Measurements from ENCODE around the gene GDPD5. TPM values are rescaled to one million over a fixed set of nuclear protein-coding genes. Genes with fewer than 3 reads are reported as not detected.

GDPD5 gene
- total RNA-seq, 2 experiments from 2014 or later: 13.5 to 57.3 TPM

DNA sequence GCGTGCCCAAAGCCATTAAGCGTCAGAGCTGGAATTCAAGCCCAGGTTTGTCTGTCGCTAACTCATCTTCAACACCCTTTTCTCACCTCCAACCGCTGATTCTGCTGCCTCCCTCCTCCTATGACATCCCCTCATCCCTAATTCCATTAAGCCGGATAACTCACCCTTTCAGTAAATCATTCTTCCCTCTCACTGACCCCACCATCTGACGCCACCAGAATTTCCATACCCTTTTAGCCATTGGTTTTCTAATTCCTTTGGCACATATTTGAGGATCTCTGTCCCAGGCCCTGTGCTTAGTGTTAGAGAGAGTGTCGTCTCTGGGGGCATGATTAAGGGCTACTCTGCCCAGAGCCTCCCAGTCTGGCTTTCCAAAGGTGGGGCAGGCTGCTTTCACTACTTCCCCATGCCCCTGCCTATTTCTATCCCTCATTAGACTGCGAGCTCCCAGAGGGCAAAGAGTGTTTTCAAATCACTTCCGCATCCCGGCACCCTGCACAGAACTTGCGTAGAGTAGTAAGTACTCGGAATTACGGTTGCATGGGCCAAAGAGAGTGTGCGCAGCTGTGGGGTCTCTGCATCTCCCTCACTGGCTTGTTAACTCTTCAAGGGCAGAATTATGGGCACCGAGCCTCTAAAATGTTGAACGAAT lies 96.6 kb downstream of the GDPD5 start:
- CTCF ChIA-PET (ENCODE audit: unreplicated experiment): no interaction called here
- POLR2A ChIA-PET: no interaction called here
- H3K9me2 ChIP-seq (ENCODE audit: insufficient read depth, low read length): no peaks in the 10 kb centered on the region
- no peak overlapping the region for H3K4me2 ChIP-seq (ENCODE audit: low read length)
- H4K20me1 ChIP-seq (ENCODE audit: insufficient read depth, low read length): no peaks in the 10 kb centered on the region
- no peaks in the 10 kb centered on the region for H3K9me3 ChIP-seq (ENCODE audit: low read length)
- H3K36me3 ChIP-seq (ENCODE audit: insufficient read depth, low read length): no peaks in the 10 kb centered on the region
- no peak overlapping the region for H3K27ac ChIP-seq (ENCODE audit: low read depth, low read length, poor library complexity, severe bottlenecking)
- no peak for DNase-seq (ENCODE audit: low spot score)
- TF ChIP-seq, protein P1, sequence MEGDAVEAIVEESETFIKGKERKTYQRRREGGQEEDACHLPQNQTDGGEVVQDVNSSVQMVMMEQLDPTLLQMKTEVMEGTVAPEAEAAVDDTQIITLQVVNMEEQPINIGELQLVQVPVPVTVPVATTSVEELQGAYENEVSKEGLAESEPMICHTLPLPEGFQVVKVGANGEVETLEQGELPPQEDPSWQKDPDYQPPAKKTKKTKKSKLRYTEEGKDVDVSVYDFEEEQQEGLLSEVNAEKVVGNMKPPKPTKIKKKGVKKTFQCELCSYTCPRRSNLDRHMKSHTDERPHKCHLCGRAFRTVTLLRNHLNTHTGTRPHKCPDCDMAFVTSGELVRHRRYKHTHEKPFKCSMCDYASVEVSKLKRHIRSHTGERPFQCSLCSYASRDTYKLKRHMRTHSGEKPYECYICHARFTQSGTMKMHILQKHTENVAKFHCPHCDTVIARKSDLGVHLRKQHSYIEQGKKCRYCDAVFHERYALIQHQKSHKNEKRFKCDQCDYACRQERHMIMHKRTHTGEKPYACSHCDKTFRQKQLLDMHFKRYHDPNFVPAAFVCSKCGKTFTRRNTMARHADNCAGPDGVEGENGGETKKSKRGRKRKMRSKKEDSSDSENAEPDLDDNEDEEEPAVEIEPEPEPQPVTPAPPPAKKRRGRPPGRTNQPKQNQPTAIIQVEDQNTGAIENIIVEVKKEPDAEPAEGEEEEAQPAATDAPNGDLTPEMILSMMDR (conservative IDR thresholded peaks at IDR 0.05; ENCODE audit: low read length): no peak
- TF ChIP-seq EZH2phosphoT487 (IDR thresholded peaks at IDR 0.05; ENCODE audit: borderline replicate concordance, low read depth, low read length): no peak
- intact Hi-C loops (cut with micrococcal nuclease; ENCODE audit: unreplicated experiment): no loop called here
- H2AFZ ChIP-seq (ENCODE audit: low read length): no peak overlapping the region
- H3K4me1 ChIP-seq (ENCODE audit: insufficient read depth, low read length, poor library complexity, severe bottlenecking): no peaks in the 10 kb centered on the region
- no peak overlapping the region for H3K4me3 ChIP-seq (ENCODE audit: low read depth, low read length, poor library complexity, severe bottlenecking)
- H3K79me2 ChIP-seq (ENCODE audit: insufficient read depth, low read depth, low read length): no peaks in the 10 kb centered on the region
- no TSS peak for BruUV-seq (replicated peaks)

DNA sequence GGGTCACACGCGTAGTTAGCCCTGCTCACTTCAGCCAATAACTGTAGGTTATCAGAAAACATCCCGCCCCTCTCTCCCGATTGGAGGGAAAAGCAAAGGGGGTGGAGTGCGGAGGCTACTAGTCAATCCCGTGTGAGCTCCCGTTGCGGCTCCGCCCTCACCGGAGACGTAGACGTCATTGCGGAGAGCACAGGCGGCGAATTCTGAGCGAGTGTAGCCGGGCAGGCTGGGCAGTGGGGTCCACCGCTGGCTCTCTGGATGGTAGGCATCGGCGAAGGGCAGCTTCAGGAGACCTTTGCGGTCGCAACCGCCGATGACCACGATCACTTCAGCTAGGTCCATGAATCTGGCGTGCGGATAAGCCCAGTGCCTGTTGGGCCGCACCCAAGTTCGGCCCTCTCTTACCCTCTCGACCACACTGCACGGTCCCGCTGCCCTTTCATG lies 97.4 kb downstream of the GDPD5 start:
- Histone ChIP-seq H3K9me2 (ENCODE audit: insufficient read depth, low read length) (no peaks in the 10 kb centered on the region), H2AFZ (ENCODE audit: low read length) (no peak overlapping the region), H3K36me3 (ENCODE audit: insufficient read depth, low read length) (no peaks in the 10 kb centered on the region), H3K4me1 (ENCODE audit: insufficient read depth, low read length, poor library complexity, severe bottlenecking) (no peaks in the 10 kb centered on the region), H3K4me2 (ENCODE audit: low read length) (peak overlapping the region; percentile 22; the same call in 1 of the 2 replicates), H3K9me3 (ENCODE audit: low read length) (no peaks in the 10 kb centered on the region), H3K27ac (ENCODE audit: low read depth, low read length, poor library complexity, severe bottlenecking) (no peak overlapping the region), H3K79me2 (ENCODE audit: insufficient read depth, low read depth, low read length) (no peaks in the 10 kb centered on the region), H3K4me3 (ENCODE audit: low read depth, low read length, poor library complexity, severe bottlenecking) (peak overlapping the region; percentile 11), H4K20me1 (ENCODE audit: insufficient read depth, low read length) (no peaks in the 10 kb centered on the region)
- POLR2A ChIA-PET: interaction anchor here (0.5 kb wide), 1 partner anchor 1576 kb away, joined by 3 read pairs; no protein-coding TSS in a partner anchor
- peak; percentile 51 for DNase-seq (ENCODE audit: low spot score)
- CTCF ChIA-PET (ENCODE audit: unreplicated experiment): no interaction called here
- intact Hi-C loops (cut with micrococcal nuclease; ENCODE audit: unreplicated experiment): no loop called here
- no TSS peak for BruUV-seq (replicated peaks)
- no peak for TF ChIP-seq EZH2phosphoT487 (IDR thresholded peaks at IDR 0.05; ENCODE audit: borderline replicate concordance, low read depth, low read length)
- TF ChIP-seq, protein P1 (conservative IDR thresholded peaks at IDR 0.05; ENCODE audit: low read length): no peak

DNA sequence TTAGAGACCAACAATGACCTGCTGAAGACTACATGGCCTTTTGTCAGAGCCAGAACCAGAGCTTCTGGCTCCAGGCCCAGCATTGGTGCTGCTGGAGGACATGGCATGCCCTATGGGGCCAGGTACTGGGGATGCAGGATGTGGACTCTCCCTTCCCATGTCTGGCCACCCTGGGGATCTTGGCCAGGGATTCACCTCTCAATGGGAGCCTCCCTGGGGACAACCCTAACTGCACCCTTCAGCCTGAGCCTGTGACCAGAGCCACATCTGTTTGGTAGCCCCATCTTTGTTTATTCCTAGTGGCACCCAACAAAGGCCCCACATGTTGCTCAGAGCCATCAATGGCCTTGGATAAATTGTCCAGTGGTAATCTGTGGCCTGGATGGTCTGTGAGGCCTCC lies 98.6 kb downstream of the GDPD5 start:
- TF ChIP-seq, protein P1 (conservative IDR thresholded peaks at IDR 0.05; ENCODE audit: low read length): no peak
- no peak for TF ChIP-seq EZH2phosphoT487 (IDR thresholded peaks at IDR 0.05; ENCODE audit: borderline replicate concordance, low read depth, low read length)
- Histone ChIP-seq H3K36me3 (ENCODE audit: insufficient read depth, low read length) (no peaks in the 10 kb centered on the region), H3K4me3 (ENCODE audit: low read depth, low read length, poor library complexity, severe bottlenecking) (no peak overlapping the region), H4K20me1 (ENCODE audit: insufficient read depth, low read length) (no peaks in the 10 kb centered on the region), H3K4me2 (ENCODE audit: low read length) (no peak overlapping the region), H3K79me2 (ENCODE audit: insufficient read depth, low read depth, low read length) (no peaks in the 10 kb centered on the region), H3K27ac (ENCODE audit: low read depth, low read length, poor library complexity, severe bottlenecking) (no peak overlapping the region), H3K4me1 (ENCODE audit: insufficient read depth, low read length, poor library complexity, severe bottlenecking) (no peaks in the 10 kb centered on the region), H3K9me2 (ENCODE audit: insufficient read depth, low read length) (no peaks in the 10 kb centered on the region), H2AFZ (ENCODE audit: low read length) (no peak overlapping the region), H3K9me3 (ENCODE audit: low read length) (no peaks in the 10 kb centered on the region)
- ChIA-PET POLR2A (no interaction called here), CTCF (ENCODE audit: unreplicated experiment) (no interaction called here)
- intact Hi-C loops (cut with micrococcal nuclease; ENCODE audit: unreplicated experiment): no loop called here
- BruUV-seq (replicated peaks): no TSS peak
- DNase-seq (ENCODE audit: low spot score): no peak
